Chondrocyte (in vitro differentiated cells): ENCODE measurements around the gene SLC22A5. TPM values are rescaled to one million over a fixed set of nuclear protein-coding genes. Genes with fewer than 3 reads are reported as not detected.

Source experiments
- DNase-seq: peaks from one replicate; pipeline ENCODE4 v3.0.0; 2021; ENCODE audit warnings: mixed read lengths, low spot score
- H3K27ac Mint-ChIP-seq: one replicate; pipeline ENCODE4 v1.8.0; 2021; ENCODE audit warnings: mild to moderate bottlenecking, moderate library complexity, mixed read lengths; ENCODE audit not compliant: unreplicated experiment
- H3K27me3 Mint-ChIP-seq: 2 replicates; pipeline ENCODE4 v1.8.0; 2021; ENCODE audit warnings: low read depth, mixed read lengths
- H3K36me3 Mint-ChIP-seq: 2 replicates; pipeline ENCODE4 v1.8.0; 2021; ENCODE audit warnings: low read depth, mixed read lengths
- H3K4me1 Mint-ChIP-seq: 2 replicates; pipeline ENCODE4 v1.8.0; 2021; ENCODE audit warnings: low read depth, mild to moderate bottlenecking, mixed read lengths
- H3K4me3 Mint-ChIP-seq: one replicate; pipeline ENCODE4 v1.8.0; 2021; ENCODE audit warnings: mild to moderate bottlenecking, moderate library complexity, mixed read lengths; ENCODE audit not compliant: unreplicated experiment
- H3K9me3 Mint-ChIP-seq: 2 replicates; pipeline ENCODE4 v1.8.0; 2021; ENCODE audit warnings: low read depth, mixed read lengths
- CTCF ChIP-seq: fragments of 200-600 bp; sonication (generic); IDR thresholded peaks from 2 replicates; pipeline ENCODE4 v1.5.0; 2021; ENCODE audit warnings: antibody characterized with exemption, mild to moderate bottlenecking, moderate library complexity
- total RNA-seq: library from RNA; stranded (reverse); gene quantifications from 3 replicates; pipeline ENCODE4 v1.2.1, GENCODE V29; 2021

SLC22A5 gene
- total RNA-seq, 1 donor from 2014 or later, result 6.1 TPM

GRCh38 chr5:132383261-132383660 is 13.8 kb downstream of the SLC22A5 start:
- Mint-ChIP-seq H3K4me1 (peaks cover 29% of the 10 kb centered on the region), H3K4me3 (no peak overlapping the region), H3K27me3 (no peaks in the 10 kb centered on the region), H3K36me3 (peaks cover 12% of the 10 kb centered on the region), H3K27ac (no peak overlapping the region), H3K9me3 (no peaks in the 10 kb centered on the region)
- TF ChIP-seq CTCF, result no peak
- no peak for DNase-seq

- Mint-ChIP-seq H3K27ac (no peak overlapping the region), H3K27me3 (no peaks in the 10 kb centered on the region), H3K9me3 (no peaks in the 10 kb centered on the region), H3K4me1 (peaks cover 36% of the 10 kb centered on the region), H3K36me3 (peaks cover 12% of the 10 kb centered on the region), H3K4me3 (no peak overlapping the region)
- DNase-seq, result no peak
- no peak for TF ChIP-seq CTCF
These were observed 14.5 kb downstream of the SLC22A5 start for GRCh38 chr5:132383984-132384383.

GRCh38 chr5:132384506-132385050 is 15.1 kb downstream of the SLC22A5 start:
- H3K4me1 Mint-ChIP-seq, result peaks cover 42% of the 10 kb centered on the region
- H3K36me3 Mint-ChIP-seq, result peaks cover 11% of the 10 kb centered on the region
- no peak overlapping the region for H3K4me3 Mint-ChIP-seq
- no peaks in the 10 kb centered on the region for H3K27me3 Mint-ChIP-seq
- H3K27ac Mint-ChIP-seq, result no peak overlapping the region
- TF ChIP-seq CTCF, result no peak
- no peak for DNase-seq
- H3K9me3 Mint-ChIP-seq, result no peaks in the 10 kb centered on the region

- Mint-ChIP-seq H3K4me3 (no peak overlapping the region), H3K36me3 (peaks cover 3% of the 10 kb centered on the region), H3K9me3 (no peaks in the 10 kb centered on the region), H3K27ac (peak overlapping the region; percentile 84), H3K27me3 (no peaks in the 10 kb centered on the region), H3K4me1 (peaks cover 51% of the 10 kb centered on the region)
- DNase-seq, result no peak
- TF ChIP-seq CTCF, result peak; percentile 92
These were observed 16.0 kb downstream of the SLC22A5 start for GRCh38 chr5:132385326-132386105.

DNA sequence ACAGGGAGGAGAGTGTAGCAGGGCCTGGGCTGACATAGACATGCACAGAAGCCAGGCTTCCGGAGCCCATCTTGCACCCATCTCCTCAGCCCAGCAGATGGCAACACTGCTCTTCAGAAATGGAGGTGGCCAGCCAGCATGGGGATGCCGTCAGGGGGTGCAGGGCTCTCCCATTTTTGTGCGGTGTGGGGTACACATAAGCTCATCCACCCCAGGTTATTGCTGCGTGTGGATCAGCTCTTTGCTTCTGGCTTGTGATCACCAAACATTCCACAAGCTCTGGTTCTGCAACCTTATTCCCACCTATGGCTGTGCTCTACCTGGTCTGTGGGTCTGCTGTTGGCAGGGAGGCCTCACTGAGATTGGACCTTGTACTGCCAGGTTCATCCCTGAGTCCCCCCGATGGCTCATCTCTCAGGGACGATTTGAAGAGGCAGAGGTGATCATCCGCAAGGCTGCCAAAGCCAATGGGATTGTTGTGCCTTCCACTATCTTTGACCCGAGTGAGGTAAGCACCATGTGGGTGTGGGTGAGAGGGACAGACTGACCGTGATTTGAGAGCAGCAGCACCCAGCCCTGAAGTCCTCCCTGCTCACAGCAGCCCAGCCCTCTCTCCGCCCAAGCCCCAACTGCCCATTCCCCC is 17.3 kb downstream of the SLC22A5 start:
- Mint-ChIP-seq H3K27me3 (no peaks in the 10 kb centered on the region), H3K36me3 (peaks cover 1% of the 10 kb centered on the region), H3K4me3 (no peak overlapping the region), H3K4me1 (peaks cover 60% of the 10 kb centered on the region), H3K27ac (peak overlapping the region; percentile 100), H3K9me3 (no peaks in the 10 kb centered on the region)
- DNase-seq, result peak; percentile 86
- TF ChIP-seq CTCF, result peak; percentile 89
